ENCODE results near the gene ZNF695.

The ZNF695 gene

DNA sequence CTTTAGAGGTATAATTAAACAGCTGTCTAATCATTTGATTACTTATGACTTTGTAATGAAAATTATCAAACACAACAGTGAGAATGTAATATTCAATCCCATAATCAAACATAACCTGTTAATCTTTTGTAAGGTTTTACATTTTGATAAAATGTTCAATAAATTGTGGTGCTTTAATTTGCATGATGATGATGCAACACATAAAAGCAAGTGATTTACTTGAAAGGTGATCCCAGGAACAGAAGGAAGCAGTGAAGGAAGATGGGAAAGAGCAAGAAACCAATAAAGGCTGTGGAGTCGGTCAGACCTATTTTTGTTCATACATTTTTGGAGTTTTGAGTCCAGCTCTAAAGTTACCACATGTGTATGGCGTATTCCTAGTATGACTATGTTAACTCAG is 29.6 kb downstream of the ZNF695 start:
- TF ChIP-seq SIN3A (IDR thresholded peaks at IDR 0.05; ENCODE audit: borderline replicate concordance, insufficient read depth, low read length) (no peak), POLR2AphosphoS5 (IDR thresholded peaks at IDR 0.05; ENCODE audit: low read depth, low read length) (no peak), TAF1 (IDR thresholded peaks at IDR 0.05; ENCODE audit: borderline replicate concordance, insufficient read depth, low read length) (no peak), FOXP2 (optimal IDR thresholded peaks at IDR 0.05; ENCODE audit: borderline replicate concordance, extremely low read depth, extremely low read length, insufficient read depth) (no peak)
- TF ChIP-seq, protein P1, sequence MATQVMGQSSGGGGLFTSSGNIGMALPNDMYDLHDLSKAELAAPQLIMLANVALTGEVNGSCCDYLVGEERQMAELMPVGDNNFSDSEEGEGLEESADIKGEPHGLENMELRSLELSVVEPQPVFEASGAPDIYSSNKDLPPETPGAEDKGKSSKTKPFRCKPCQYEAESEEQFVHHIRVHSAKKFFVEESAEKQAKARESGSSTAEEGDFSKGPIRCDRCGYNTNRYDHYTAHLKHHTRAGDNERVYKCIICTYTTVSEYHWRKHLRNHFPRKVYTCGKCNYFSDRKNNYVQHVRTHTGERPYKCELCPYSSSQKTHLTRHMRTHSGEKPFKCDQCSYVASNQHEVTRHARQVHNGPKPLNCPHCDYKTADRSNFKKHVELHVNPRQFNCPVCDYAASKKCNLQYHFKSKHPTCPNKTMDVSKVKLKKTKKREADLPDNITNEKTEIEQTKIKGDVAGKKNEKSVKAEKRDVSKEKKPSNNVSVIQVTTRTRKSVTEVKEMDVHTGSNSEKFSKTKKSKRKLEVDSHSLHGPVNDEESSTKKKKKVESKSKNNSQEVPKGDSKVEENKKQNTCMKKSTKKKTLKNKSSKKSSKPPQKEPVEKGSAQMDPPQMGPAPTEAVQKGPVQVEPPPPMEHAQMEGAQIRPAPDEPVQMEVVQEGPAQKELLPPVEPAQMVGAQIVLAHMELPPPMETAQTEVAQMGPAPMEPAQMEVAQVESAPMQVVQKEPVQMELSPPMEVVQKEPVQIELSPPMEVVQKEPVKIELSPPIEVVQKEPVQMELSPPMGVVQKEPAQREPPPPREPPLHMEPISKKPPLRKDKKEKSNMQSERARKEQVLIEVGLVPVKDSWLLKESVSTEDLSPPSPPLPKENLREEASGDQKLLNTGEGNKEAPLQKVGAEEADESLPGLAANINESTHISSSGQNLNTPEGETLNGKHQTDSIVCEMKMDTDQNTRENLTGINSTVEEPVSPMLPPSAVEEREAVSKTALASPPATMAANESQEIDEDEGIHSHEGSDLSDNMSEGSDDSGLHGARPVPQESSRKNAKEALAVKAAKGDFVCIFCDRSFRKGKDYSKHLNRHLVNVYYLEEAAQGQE (IDR thresholded peaks at IDR 0.05; ENCODE audit: insufficient read depth in 1 of 2, low read depth in 2 of 2, low read length in 2 of 2) = no peak

DNA sequence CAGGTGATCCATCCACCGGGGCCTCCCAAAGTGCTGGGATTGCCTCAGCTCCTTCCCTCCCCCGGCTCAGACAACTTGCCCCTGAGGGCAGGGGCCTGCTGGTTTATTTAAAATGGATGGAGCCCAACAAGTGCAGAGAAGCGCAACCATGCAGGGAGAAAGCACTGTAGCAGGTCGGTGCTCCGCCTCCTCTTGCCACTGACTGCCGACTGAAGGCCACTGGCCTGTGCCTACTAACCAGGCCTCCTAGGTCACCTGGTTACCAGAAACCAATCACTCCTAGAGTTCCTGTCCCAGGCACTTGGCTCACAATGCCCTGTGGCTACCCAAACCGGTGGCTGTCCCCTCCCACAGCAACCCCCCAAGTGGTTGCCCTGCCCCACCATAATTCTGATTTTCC is 35.9 kb downstream of the ZNF695 start:
- TF ChIP-seq, protein P1 (IDR thresholded peaks at IDR 0.05; ENCODE audit: insufficient read depth in 1 of 2, low read depth in 2 of 2, low read length in 2 of 2) = no peak
- no peak for TF ChIP-seq SIN3A (IDR thresholded peaks at IDR 0.05; ENCODE audit: borderline replicate concordance, insufficient read depth, low read length)
- no peak for TF ChIP-seq FOXP2 (optimal IDR thresholded peaks at IDR 0.05; ENCODE audit: borderline replicate concordance, extremely low read depth, extremely low read length, insufficient read depth)
- TF ChIP-seq TAF1 (IDR thresholded peaks at IDR 0.05; ENCODE audit: borderline replicate concordance, insufficient read depth, low read length) = no peak
- no peak for TF ChIP-seq POLR2AphosphoS5 (IDR thresholded peaks at IDR 0.05; ENCODE audit: low read depth, low read length)

DNA sequence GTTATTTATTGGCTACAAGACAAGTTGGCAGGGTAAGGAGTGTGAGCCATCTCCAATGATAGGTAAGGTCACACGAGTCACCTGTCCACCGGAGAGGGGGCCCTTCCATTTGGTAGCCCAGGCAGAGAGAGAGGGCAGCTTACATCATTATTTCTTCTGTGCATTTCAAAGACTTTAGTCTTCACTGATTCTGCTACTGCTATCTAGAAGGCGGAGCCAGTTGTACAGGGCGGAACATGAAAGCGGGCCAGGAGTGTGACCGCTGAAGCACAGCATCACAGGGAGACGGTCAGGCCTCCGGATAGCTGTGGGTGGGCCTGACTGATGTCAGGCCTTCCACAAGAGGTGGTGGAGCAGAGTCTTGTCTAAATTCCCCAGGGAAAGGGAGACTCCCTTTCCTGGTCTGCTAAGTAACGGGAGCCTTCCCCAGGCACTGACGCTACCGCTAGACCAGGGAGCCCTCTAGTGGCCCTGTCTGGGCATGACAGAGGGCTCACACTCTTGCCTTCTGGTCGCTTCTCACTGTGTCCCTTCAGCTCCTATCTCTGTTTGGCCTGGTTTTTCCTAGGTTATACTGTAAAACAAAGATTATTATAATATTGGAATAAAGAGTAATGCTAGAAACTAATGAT is 36.7 kb downstream of the ZNF695 start:
- TF ChIP-seq, protein P1 (IDR thresholded peaks at IDR 0.05; ENCODE audit: insufficient read depth in 1 of 2, low read depth in 2 of 2, low read length in 2 of 2) = no peak

DNA sequence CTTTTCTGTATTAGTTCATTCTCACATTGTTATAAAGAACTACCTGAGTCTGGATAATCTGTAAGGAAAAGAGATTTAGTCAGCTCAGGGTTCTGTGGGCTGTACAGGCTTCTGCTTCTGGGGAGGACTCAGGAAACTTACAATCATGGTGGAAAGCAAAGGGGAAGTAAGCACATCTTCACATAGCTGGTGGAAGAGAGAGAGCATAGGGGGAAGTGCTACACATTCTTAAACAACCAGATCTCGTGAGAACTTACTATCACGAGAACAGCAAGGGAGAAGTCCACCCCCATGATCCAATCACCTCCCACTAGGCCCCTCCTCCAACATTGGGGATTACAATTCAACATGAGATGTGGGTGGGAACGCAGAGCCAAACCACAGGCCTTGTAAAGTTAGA is 38.2 kb downstream of the ZNF695 start:
- TF ChIP-seq TAF1 (IDR thresholded peaks at IDR 0.05; ENCODE audit: borderline replicate concordance, insufficient read depth, low read length) (no peak), SIN3A (IDR thresholded peaks at IDR 0.05; ENCODE audit: borderline replicate concordance, insufficient read depth, low read length) (no peak), FOXP2 (optimal IDR thresholded peaks at IDR 0.05; ENCODE audit: borderline replicate concordance, extremely low read depth, extremely low read length, insufficient read depth) (no peak), POLR2AphosphoS5 (IDR thresholded peaks at IDR 0.05; ENCODE audit: low read depth, low read length) (no peak)
- TF ChIP-seq, protein P1 (IDR thresholded peaks at IDR 0.05; ENCODE audit: insufficient read depth in 1 of 2, low read depth in 2 of 2, low read length in 2 of 2) = no peak

DNA sequence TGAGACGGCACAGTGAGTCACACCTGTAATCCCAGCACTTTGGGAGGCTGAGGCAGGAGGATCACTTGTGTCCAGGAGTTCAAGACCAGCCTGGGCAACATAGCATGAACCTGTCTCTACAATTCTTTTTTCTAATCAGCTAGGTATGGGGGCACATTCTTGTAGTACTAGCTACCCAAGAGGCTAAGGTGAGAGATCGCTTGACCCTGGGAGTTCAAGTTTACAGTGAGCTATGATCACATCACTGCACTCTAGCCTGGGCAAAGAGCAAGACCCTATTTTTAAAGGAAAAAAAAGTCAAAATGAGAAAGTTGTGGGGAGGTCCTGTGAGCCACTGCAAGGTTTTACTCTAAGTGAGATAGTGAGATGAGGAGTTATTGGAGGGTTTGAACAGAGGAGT is 41.4 kb downstream of the ZNF695 start:
- TF ChIP-seq, protein P1 (IDR thresholded peaks at IDR 0.05; ENCODE audit: insufficient read depth in 1 of 2, low read depth in 2 of 2, low read length in 2 of 2) = no peak
- TF ChIP-seq SIN3A (IDR thresholded peaks at IDR 0.05; ENCODE audit: borderline replicate concordance, insufficient read depth, low read length) (no peak), POLR2AphosphoS5 (IDR thresholded peaks at IDR 0.05; ENCODE audit: low read depth, low read length) (no peak), TAF1 (IDR thresholded peaks at IDR 0.05; ENCODE audit: borderline replicate concordance, insufficient read depth, low read length) (no peak), FOXP2 (optimal IDR thresholded peaks at IDR 0.05; ENCODE audit: borderline replicate concordance, extremely low read depth, extremely low read length, insufficient read depth) (no peak)
